GM18909 (cell line): ENCODE data around the gene DENND6B.

ENCODE experiments used
- ATAC-seq: cut with Tn5 transposase; IDR thresholded peaks from one replicate; pipeline ENCODE4 v1.9.1; 2021; ENCODE audit warnings: mild to moderate bottlenecking; ENCODE audit not compliant: unreplicated experiment, poor library complexity

Gene DENND6B

DNA sequence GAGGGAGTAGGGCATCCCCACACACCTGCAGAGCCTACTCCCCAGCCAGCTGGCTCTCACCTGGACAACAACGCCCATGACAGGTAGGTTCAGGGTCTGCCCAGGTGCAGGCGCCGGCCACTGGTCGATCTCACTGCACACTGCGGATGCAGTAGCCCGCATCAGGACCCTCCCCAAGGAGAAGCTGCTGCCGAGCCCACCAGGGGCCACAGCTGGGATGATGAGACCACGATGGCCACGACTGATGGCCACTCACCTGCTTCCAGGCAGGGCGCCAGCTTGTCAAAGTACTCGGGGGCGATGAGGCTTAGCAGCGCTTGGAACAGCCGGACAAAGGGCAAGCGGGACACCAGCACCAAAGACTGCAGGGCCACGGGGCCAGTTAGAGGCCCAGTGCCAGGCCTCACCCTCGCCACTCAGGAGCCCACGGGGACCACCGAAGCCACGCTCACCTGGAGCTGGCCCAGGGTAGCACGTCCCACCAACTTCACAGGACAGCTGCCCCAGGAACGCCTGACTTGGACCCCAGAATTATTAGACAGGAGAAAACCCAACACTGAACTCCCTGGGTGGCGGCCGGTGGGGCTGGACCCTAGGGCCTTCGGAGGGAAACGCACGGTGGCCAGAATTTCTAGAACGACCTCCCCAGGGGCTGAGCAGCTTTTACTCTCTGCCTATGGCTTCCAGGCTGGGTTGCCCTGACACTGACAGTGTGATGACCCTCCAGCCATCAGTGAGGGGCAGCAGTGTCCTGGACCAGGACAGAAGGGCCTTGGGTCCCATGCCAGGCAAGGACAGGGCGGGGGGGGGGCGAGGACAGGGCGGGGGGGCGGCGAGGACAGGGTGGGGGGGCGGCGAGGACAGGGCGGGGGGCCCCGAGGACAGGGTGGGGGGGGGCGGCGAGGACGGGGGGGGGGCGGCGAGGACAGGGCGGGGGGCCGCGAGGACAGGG lies 10.4 kb downstream of the DENND6B start:
- no peak for ATAC-seq

DNA sequence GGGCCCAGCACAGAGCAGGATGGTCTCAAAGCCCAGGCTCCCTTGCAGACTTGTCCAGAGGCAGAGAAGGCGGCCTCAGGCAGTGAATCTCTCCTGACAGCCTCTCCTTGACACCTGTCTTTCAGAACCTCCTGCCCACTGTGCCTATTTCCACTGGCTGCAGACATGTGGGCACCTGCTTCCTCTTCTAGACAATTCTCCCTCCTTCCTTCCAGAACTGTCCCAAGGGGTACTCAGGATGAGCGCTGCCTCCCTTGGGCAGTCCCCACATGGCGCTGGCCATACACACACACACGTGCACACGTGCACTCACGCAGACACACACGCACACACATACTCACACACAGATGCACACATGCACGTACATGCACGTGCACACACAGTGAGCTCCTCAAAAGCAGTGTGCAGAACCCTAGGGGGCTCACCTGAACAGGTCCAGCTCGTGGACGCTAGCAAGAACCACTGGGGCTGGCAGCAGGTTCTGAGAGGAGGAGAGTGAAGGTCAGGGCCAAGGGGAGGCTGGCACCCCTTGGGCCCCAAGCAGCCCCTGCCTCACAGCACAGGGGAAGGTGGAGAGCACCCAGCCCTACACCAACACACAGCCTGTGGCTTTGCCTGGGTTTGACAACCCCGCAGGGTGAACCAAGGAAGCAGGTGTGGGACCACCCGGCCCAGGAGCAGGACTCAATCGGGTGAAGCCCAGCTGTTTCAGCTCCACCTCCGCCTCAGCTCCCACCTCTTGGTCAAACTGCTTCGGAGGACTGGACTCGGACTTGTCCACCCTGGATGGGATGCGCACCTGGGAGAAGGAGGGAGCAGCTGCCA lies 11.3 kb downstream of the DENND6B start:
- no peak for ATAC-seq

DNA sequence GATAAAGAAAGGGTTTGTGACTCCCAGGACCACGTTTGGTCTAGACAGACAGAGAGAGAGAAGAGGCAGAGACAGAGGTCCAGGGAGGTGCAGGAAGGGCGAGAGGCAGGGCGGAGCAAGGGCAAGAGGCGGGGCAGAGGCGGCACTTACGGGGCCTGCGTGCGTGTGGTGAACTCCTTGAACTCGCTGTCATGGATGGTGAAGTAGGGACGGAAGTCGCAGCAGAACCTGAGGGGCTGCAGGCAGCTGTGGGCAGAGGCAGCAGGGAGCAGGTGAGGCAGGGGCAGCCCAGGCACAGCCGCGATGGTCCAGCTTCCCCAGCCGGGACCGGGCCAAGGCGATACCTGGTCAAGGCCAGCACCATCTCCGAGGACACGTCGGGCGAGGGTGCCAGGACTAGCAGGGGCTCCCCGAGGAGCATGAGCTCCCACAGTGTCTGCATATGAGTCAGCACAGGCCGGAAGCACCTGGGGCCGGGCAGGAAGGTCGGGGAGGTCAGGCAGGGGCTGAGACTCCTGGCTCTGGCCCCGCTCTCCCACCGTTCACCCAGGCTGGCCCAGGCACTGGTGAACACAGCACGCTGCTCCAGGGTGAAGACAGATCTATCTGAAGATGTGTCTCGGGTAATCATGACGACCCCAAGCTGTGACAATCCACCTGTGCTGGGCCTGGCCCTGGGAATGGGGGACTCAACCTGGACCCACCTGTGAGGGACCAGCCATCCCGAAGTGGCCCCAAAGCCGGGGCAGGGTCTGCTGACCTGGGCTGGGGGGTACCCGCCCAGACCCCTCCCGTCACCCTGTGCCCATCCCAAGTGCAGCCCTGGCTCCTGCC lies 12.1 kb downstream of the DENND6B start:
- ATAC-seq, result peak; percentile 72

GRCh38 chr22:50314081-50314454 lies 12.7 kb downstream of the DENND6B start:
- no peak for ATAC-seq

DNA sequence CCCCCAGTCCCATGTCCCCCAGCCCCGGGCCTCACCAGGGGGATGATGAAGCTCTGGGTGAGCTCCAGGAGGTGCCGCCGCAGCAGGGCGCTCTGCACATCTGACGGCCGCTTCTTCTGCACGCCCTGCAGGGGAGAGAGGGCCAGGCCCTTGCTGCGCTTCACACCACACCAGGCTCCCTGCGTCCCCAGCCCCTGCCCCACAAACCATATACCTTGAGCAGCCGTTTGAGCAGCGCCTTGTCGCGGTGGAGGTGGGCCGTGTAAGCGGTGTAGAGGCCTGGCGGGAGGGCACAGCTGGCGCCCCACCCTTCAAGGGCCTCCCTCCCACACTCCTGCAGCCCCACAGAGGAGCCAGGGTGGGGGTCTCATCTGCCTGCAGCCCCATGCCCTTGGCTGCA lies 13.2 kb downstream of the DENND6B start:
- no peak for ATAC-seq

DNA sequence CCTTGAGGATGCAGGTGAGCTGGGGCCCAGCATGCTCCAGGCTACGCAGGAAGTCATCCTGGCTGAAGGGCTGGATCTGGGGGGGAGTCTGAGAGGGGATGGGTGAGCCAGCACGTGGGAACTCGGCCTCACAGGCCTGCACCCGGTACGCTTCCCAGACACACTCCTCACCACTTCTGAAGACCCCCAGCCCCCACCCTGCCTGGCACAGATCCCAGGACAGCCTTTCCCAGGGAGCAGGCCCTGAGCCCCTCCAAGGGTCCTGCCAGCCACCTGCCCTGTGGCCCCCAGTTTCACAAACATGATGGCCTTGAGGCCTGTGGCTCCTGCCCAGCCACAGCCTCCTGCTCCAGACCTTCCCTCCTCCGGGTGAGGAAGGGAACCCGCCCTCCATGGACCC lies 13.8 kb downstream of the DENND6B start:
- ATAC-seq, result no peak

GRCh38 chr22:50312371-50312770 lies 14.4 kb downstream of the DENND6B start:
- ATAC-seq, result no peak

DNA sequence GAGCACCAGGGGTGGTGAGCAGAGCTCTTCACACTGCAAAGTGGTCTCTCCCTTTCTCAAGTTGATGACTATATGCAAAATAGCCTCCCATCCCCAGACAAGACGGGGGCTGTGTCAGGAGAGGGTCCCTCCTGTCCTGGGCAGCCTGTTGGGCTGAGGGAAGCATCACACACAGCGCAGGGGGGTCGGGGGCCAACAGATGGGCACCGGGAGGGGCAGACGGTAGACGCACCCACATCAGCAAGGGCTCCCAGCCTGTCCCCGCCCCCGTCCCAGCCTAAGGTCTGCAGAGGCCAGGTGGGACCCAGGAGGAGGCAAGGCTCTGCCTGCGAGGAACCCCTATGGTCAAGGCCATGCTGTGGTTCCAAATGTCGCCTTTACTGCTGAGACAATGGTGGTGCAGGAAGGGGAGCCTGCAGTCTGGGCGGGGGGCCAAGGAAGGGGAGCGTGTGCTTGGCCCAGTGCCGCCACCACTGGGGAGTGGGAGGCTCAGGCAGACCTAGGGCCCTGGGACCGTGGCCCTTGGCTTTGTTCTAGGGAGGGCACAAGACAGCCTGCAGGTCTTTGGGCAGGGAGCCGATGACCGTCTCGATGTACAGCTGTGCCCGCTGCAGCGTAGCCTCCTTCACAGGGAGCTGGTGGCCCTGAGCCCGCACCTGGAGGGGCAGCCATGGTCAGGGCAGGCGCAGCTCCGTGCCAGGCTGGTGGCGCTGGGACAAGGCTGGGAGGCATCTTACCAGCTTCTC lies 15.0 kb downstream of the DENND6B start:
- ATAC-seq, result no peak

DNA sequence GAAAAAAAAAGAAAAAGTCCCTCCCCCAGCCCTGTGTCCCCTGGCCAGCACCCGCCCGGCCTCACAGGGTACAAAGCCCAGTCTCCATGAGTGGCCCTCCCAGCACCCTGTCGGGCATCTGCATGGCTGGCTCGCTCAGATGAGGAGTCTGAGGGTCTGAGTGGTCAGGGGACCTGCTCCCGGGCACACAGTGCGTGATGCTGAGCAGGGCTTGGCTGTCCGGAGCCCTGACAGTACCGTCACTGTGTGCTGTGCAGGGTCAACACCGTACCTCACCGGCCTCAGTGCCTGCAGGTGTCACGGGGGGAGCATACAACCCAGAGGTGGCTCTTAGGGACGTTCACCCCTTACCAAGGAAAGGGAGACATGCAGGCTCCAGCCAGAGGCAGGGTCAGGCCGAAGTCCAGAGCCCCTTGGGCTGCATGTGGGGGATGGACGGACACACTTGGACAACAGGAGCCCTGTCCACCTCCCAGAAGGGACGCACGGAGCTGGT lies 15.8 kb downstream of the DENND6B start:
- no peak for ATAC-seq

- no peak for ATAC-seq
Observed at GRCh38 chr22:50310031-50310722, 16.6 kb downstream of the DENND6B start.

DNA sequence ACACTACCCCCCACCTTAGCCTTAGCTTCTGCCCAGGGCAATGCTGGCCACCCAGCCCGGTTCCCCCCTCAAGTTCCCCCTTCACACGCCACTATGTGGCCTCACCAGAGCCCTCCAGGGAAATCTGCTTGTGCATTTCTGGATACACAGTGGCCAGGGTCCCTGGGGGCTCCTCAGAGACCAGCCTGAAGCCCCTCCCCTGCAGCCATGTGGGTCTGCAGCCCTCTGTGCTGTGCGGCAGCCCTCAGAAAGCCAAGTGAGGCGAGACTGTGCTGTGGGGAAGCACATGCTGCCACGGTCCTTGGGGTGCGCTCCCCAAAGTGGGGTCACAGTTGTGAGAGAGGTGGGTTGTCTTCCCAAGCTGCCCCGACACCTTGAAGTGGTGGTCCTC lies 17.2 kb downstream of the DENND6B start:
- ATAC-seq, result no peak

GRCh38 chr22:50308986-50309600 lies 17.7 kb downstream of the DENND6B start:
- no peak for ATAC-seq

DNA sequence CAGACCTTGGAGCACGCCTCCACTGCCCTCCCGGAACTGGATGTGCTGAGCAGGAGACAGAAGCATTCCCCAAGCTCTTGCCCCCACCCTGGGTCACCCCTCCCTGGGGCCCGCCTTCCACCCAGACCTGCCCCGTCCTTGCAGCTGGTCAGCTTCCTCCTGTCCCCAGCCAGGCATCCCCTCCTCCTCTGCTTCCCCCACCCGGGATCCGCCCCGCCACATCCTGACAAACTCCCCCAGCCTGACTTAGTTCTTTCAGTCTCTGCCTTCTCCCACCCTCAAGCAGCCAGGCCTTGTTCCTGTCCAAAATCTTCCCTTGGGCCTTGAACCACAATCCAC lies 18.2 kb downstream of the DENND6B start:
- ATAC-seq, result no peak

- no peak for ATAC-seq
Observed at GRCh38 chr22:50307890-50308596, 18.8 kb downstream of the DENND6B start.

GRCh38 chr22:50306753-50307749 lies 19.8 kb downstream of the DENND6B start, which contains the start of gene PLXNB2:
TSS of gene PLXNB2 (minus strand) at chr22:50307646. CDS start at chr22:50290584, 17,062 bp downstream.
- ATAC-seq, result no peak

- no peak for ATAC-seq
Observed at GRCh38 chr22:50305923-50306566, 20.8 kb downstream of the DENND6B start.
